Activated effector memory CD4-positive, alpha-beta T cell treated with anti-CD3 and anti-CD28 coated beads, Interleukin-2, amount 50 U/mL, for 16 hours (primary cell): Measurements from ENCODE around the gene PPM1H.
"Not testable (repeated sequence)": the region's sequence is repeated elsewhere in the genome, so short reads cannot be mapped to it uniquely, and the experiment has no call there.

Source experiments
- DNase-seq: peaks from one replicate; pipeline ENCODE4 v3.0.0-alpha.2; 2020

PPM1H gene

GRCh38 chr12:62668782-62669181 is 266.2 kb downstream of the PPM1H start:
- no peak for DNase-seq

- DNase-seq: not testable (repeated sequence)
Measured at GRCh38 chr12:62664951-62665350, 270.0 kb downstream of the PPM1H start.

GRCh38 chr12:62660756-62661155 is 274.2 kb downstream of the PPM1H start:
- no peak for DNase-seq

GRCh38 chr12:62659453-62660295 is 275.3 kb downstream of the PPM1H start:
- DNase-seq: no peak

DNA sequence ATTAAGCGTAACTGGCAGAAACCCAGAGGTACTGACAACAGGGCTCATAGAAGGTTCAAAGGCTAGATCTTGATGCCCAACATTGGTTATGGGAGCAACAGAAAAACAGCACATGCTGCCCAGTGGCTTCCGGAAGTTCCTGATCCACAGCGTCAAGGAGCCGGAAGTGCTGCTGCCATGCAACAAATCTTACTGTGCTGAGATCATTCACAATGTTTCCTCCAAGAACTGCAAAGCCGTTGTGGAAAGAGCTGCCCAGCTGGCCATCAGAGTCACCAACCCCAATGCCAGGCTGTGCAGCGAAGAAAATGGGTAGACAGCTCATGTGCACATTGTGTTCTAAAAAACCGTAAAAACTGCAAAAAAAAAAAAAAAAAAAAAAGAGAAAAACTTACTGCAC is 276.0 kb downstream of the PPM1H start:
- no peak for DNase-seq

DNA sequence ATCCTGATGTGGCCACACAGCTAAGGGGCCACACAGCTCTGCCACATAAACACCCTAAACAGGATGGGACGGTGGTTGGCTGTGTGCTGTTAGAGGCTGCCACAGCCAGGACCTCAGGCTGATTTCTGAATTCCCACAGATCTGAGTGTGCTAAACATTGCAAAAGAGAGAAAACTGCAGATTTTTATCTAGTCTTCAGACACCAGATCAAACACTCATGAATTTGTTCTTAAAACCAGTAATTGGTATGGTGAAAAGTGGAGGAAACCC is 277.7 kb downstream of the PPM1H start:
- no peak for DNase-seq

DNA sequence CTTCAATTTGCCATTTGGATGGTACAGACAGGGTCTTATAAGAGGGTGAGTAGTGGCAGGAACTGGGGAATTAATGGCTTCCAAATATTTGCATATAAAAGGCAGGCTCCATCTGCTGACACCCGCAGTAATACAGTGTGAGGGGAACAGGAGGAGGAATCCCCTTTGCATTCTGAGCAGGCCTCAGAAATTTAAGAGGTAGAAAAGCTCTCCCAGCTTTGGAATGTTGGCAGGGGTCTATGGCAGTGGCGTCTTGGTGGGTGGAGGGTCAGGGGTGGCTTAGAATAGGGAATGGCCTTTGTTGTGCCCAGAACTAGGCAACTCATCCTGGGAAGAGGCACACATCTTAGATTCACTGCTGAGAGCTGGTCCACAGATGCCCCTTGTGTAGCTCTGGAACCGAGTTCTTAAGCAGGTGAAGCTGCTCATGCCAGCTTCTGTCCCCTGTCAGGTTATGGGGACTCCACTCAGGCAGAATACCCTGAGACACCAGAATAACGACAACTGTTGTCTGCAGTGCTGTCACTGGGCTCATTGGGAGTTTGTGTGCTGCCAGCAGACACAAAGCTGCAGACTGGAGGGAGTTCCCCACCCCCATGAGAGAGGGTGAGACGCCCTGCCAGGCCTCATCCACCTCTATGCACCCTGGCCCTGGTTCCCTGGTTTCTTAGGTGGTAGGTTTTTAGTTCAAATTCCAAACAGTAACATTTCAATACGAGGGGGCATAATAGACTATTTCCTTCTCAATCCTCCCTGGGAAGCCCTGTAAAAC is 278.2 kb downstream of the PPM1H start:
- DNase-seq: no peak

DNA sequence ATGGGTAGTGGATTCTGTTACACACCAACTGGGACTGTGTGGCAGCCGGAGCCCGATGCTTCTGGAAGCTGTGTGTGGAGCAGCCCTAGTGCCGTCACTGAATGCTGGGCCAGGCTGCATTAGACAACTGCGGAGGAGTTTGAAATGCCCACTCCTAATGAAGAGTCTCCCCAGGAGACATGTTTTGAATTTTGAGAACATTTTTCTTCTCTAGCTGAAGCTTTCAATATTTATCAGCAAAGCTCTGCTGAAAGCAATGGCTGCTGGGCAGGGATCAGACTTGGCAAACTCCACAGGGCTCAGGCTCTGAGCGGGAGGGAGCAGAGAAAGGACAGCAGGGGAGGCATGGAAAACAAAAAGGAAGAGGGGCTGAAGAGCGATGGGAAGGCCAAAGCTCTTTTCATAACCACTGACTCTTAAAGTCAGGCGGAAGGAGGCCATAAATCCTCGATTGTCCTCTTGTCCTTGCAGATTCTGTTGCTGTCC is 279.2 kb downstream of the PPM1H start:
- DNase-seq: no peak

DNA sequence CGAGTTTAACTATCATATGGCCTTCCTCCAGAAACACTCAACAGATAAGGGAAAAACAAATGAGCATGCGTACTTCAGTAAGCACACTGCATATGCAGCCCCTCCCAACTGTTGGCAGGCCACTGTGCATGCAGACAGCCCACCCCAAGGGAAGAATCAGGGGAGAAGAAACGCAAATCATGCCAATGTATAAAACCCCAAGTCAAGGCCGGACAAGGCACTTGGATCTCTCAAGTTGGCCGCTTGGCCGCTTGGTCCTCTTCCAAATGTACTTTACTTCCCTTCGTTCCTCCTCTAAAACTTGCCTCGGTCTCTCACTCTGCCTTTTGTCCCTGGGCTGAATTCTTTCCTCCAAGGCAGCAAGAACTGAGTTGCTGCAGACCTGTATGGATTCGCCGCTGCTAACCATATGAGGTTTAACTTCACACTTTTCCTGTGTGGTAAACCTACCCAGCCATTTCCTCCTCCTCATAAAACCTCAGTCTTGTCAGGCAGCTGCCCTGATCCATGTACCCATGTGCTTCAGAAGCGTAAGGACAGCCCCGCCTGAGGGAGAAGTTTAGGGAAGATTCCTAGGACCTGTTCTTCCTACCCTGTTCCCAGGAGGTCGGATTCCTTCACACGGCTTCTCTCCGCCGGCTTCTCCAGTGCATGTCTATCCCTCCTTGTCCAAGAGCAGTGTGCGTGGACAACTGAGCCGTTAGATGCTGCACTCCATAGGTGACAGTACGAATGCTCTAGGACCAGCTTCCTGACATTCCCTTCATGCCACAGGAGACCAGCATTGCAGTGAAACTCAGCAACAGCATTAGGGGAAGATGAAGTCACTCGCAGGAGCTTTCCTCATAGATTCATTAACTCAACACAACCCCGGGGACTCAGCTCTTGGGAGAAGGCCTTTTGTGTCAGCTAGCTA is 280.4 kb downstream of the PPM1H start:
- no peak for DNase-seq

DNA sequence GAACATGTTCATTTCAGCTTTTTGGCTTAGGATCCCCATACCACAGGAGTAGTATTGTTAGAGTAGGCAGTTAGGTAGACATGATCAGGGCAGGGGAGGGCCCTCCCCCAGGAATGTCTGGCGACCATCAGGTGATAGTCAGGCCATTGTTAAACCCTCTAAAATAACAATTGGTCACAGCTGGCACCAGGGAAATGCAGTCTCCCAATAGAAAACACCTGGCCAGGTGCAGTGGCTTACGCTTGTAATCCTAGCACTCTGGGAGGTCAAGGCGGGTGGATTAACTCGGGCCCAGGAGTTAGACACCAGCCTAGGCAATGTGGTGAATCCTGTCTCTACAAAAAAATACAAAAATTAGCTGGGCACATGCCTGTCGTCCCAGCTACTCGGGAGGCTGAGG is 281.2 kb downstream of the PPM1H start:
- no peak for DNase-seq

DNA sequence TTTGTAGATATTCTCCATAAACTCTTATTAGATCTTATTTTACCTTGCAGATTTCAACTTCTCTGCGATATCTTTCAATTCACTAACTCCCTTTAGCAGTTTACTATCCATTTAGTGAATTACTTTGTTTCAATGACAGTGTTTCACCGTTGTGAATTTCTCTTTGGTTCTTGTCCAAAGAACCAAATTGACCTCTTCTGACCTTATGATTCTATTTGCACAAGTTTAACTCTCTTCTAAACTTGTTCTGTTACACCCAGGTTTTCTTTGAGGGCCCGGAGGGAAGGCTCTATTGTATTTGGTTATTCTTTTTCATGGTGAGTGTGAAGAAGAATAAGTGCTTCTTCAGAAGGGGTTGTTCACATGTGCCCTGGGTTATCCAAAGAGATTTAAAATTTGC is 281.6 kb downstream of the PPM1H start:
- no peak for DNase-seq

- no peak for DNase-seq
Measured at GRCh38 chr12:62651138-62651537, 283.8 kb downstream of the PPM1H start.

DNA sequence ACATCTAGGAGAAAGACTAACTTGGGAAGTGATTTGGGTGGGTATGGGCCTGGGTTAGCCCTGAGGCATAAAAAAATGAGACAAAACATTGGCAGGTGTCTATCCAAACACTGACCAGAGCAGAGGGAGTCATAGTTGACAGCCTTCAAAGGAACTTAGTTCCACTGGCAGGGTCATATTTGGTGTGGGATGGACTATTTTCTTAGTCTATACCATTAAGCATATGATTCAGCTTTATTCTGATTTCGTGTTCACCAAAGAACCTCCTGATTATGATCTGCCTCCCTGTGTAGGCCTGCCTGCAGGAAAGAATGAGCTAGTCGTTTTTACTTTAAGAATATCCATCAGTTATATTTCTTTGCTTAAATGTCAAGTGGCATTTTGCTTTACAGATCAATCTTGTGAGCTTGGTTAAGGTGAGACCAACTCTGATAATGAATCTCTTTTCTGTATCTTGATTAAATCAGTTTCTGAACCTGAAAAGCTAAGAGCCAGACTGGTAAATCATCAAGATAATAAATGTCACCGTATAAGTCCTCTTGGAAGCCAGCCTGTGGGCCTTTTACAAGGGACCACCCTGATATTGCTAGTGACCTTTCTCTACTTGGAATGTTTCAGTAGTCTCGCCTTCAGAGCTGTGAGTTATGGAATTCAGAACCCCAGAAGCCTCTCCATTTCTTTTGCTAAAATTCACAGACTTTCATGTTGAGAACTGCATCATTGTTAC is 285.4 kb downstream of the PPM1H start:
- DNase-seq: no peak

DNA sequence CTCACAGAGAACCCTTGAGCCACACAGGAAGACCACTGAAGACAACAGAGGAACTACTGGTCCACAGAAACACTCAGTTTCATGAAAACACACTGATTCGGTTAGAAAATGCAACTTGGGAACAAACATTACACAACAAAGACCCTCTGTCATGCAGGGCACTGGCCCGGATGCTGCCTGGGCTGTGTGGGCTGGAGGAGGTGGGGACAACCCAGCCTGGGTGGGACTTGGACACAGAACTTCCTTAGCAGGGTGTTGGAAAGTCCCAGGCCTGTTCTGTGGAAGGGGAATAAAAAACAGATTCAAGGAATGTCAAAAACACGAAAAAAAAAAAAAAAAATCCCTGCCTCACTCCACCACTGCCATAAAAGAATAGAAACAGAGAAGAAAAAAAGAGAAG is 287.4 kb downstream of the PPM1H start:
- DNase-seq: no peak

- no peak for DNase-seq
Measured at GRCh38 chr12:62646566-62646965, 288.4 kb downstream of the PPM1H start.

DNA sequence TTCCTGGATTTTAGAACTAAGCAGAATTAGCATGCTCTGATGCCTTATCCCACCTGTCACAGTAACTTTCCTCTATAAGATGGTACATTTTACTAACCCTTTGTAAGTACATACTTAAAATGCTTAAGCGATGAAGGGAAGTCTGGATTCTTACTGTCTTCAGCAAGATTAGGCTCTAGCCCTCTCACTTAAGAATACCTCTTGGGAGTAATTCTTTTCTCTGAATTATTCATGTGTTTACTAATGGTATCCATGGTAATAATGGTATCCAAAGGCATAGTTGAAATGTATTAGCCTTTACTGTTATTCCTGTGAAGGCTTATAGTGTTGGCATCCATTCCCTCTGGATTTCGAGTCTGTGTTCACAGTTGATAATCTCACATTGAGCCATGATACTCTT is 291.5 kb downstream of the PPM1H start:
- DNase-seq: no peak

DNA sequence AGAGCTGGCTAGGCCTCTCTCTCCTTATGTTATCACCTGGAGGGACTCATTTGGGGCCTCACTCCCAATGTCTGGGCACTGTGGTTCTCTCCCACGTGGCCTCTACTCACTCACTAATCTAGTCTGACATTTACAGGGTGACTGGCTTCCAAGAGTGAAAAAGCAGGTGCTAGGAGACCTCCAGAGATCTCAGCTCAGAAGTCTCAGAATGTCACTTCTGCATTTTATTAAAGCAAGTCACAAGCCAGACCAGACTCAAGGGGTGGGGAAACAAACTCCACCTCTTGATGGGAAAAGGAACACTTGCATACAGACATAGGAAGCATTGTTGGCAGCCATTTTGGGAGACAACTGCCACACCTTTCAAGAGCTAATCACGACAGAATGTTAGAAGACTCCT is 292.5 kb downstream of the PPM1H start:
- no peak for DNase-seq

DNA sequence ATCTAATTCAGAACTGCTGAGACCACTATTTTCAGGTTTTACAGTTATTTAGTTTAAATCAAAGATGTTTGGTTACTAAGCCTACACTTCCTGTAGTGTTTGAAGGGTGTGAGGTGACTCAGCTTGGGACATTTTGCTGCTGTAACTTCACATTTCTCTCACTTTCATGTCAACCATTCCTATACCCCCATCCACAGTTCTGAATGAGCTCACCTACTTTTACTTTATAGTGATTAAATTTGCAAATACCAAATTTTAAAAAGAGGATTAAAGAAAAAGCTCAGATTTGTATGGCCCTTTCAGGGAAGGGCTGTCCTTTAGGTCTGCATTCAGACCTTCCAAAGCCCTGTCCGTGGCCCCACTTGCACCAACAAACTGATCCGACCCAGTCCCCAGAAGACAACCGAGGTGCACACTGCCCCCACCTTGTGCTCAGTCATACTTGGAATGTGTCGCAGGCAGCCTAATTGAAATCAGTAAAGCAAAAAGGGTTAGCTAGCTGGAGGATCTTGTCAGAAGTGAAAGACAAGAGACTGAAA is 294.0 kb downstream of the PPM1H start:
- DNase-seq: peak; percentile 74

DNA sequence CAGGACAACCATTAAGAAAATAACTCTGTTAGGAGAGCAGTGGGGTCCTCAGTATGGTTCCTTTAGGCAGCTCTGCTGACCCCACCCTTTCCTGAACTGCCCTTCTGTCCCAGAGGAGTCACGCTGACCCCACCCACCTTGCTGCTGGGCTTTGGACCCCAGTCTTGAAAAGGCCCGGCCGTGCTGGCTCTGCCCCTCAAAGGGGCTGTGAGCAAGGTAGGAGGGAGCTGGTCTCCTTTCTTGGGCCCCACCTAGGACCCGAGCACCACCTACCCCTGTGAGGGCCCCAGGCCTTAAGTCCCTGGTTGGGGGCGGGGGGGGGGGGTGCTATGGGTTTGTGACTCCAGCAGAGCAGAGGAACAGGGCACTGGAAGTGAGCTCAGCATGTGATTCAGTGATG is 297.3 kb downstream of the PPM1H start:
- DNase-seq: no peak

DNA sequence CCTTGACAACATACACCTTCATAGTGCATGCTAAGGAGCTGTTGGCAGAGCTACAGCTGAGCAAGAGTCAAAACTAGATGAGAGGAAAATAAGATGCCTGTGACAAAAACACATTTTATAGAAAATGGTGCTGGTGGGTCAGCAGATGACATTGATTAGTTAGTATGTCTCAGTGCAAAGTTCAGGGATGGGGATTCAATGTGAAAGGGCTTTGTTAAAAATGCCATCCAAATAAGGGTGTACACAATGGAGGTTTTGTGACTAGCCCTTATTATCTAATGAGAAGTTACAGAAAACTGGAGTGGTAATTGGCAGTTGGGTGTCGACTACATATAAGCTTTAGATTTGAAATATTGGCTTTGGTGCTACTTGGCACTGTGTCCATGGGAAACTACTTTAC is 299.3 kb downstream of the PPM1H start:
- no peak for DNase-seq

DNA sequence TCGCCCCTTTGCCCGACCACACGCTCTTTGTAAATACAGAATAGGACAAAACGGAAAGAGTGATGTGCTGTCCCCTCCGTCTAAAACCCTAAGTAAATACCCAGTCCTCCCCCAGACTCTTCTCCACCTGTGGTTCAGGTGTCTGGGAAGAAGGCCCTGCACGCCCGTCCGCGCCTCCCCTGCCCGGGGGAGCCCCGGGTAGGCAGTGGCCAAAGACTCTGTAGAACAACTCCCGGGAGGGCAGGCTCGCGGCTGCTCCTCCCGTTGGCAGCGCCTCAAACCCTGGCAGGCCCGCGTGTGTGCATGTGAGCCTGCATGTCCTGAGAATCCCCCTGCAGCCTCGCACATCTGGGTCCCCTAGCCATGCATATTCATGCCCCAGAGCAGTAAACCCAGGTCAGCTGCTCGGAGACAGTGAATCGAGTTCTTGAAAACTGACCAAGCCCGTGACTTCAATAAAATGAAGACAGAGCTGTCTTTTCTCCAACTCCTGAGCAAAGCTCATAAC is 302.5 kb downstream of the PPM1H start:
- DNase-seq: peak; percentile 64
